GM18502 (cell line): Measurements from ENCODE around the gene PLXNB2.
"Not testable (repeated sequence)": the region's sequence is repeated elsewhere in the genome, so short reads cannot be mapped to it uniquely, and the experiment has no call there.

ENCODE experiments used
- ATAC-seq: cut with Tn5 transposase; IDR thresholded peaks from one replicate; pipeline ENCODE4 v1.9.1; 2021; ENCODE audit warnings: mild to moderate bottlenecking; ENCODE audit not compliant: unreplicated experiment, poor library complexity

PLXNB2 gene

DNA sequence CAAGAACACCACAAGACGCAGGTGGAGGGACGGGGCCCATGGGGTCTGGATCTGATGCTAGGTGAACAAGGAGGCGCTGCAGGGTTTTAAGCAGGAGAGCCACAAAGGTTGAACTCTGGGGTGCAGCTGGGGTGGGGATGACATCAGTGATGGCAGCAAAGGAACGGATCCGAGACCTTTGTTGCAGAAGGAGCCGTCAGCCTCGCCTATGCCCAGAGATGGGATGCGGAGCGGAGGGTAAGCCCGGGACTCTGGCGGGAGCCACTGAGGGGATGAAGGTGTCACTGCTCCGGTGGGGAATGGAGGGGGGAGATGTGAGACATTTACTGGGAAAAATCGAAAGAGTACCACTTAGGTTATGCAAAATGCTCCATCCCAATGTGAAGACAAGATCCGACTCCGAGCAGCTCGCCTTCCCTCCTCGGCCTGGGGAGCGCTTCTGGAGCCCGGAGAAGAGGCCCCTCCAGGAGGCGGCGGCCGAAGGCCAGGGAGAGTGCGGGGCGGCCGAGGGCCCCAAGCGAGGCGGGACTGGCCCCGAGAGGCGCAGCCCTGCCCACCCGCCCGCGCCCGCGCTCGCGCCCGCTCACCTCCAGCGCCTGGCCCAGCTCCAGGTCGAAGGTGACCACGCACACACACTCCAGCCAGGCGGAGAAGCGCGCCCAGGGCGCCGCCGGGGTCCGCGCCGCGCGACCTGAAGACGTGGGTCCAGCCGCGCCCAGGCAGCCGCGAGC, 18.9 kb upstream of the PLXNB2 start:
- ATAC-seq: no peak

DNA sequence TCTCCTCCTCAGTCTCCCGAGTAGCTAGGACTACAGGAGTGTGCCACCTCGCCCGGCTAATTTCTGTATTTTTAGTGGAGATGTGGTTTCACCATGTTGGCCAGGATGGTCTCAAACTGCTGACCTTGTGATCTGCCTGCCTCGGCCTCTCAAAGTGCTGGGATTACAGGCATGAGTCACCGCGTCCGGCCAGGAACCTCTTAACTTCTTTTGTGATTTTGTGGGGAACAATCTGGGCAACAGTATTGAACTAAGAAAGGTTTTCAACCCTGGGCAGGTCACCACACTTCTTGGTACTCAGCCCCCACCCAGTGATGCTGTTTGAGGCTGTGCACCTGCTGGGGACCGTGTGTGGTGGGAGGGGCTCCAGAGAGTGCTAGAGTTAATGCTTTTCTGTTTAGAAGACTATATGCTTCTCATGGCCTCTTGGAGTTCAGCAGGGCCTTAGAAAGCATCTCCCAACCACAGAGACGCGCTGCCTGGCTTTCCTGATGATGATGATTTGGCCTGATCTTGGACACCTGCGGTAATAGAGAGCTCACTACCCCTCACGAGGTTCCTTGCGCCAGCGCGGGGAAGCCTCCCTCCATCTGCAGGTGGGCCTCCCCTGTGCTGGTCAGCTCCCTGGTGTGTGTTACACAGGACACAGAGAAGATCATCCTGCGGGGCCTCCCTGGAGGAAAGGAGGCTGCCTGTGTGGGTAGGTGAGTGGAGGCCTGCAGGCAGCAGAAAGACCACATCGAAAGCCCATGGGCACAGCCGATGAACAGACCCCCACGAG, 18.2 kb upstream of the PLXNB2 start:
- ATAC-seq: no peak

DNA sequence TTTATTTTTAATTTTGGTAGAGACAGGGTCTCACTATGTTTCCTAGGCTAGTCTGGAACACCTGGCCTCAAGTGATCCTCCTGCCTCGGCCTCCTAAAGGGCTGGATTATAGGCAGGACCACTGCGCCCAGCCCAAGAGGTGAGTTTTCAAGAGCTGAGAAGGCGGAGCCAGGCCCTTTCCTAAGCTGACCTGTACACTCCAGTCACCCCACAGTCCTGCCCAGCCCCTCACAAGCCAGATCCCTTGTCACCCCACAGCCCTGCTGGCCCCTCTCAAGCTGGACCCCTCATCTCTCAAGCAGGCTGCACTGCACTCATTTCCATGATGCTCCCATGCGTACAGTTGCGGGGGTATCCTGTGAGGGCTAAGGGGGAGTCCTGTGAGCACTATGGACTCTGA, 16.5 kb upstream of the PLXNB2 start:
- ATAC-seq: no peak

DNA sequence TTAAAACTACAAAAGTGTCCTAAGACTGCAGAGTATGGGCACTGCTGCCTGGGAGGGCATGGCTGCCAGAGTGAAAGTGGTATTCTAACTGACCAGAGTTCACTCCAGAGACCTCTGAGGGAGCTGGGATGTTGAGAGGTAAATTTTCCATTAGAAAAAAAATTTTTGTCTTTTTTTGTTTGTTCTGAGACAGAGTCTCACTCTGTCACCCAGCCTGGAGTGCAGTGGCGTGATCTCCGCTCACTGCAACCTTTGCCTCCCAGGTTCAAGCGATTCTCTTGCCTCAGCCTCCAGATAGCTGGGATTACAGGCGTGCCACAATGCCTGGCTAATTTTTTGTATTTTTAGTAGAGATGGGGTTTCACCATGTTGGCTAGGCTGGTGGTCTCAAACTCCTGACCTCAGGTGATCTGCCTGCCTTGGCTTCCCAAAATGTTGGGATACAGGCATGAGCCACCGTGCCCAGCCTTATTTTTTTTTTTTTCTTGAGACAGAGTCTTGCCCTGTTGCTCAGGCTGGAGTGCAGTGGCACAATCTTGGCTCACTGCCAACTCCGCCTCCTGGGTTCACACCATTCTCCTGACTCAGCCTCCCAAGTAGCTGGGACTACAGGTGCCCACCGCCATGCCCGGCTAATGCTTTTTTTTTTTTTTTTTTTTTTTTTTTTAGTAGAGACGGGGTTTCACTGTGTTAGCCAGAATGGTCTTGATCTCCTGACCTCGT, 15.1 kb upstream of the PLXNB2 start:
- not testable (repeated sequence) for ATAC-seq

DNA sequence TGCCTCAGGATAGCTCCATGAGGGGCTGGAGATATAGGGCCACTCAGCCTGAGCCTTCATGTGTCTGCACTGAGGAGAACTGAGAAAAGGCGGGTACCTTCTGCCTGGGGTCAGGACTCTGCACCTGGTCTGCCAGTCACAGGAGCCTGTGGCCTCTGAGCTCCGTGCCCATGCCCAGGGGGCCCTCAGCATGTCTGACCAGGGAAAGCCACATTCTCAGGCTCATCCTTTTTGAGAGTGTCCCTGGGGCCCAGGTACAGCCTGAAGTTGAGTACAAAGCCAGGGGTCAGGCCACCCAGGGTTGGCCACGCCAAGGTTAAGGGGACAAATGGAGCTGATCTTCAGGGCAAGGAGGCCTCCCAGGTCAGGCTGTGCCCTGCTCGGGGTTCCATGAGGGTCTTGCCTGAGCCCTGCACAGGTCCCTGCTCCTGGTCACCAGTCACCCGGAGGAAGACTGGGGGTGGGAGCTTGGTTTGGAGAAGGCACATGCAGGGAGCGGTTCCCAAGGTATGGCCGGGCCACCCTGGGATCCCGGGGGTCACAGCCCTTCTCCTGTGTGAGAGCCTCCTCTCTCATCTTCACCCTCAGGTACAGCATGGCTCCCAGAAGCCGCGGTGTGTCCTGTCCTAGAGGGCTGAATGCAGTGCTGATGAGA, 13.4 kb upstream of the PLXNB2 start:
- no peak for ATAC-seq

DNA sequence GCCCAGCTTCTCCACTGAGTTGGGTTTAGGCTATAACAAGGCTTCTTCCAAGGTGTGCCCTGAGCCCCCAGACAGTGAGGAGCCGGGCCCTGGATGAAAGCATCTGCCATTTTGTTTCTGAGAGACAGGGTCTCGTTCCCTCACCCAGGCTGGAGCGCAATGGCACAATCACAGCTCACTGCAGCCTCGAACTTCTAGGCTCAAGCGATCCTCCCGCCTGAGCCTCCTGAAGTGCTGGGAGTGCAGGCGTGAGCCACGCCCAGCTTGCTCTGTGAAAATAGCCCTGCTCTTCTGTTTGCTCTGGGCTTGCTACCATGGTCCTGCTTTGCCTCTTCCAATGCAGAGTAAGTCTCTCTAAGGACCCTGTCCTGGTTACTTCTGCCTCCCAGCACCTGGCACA, 12.7 kb upstream of the PLXNB2 start:
- no peak for ATAC-seq

DNA sequence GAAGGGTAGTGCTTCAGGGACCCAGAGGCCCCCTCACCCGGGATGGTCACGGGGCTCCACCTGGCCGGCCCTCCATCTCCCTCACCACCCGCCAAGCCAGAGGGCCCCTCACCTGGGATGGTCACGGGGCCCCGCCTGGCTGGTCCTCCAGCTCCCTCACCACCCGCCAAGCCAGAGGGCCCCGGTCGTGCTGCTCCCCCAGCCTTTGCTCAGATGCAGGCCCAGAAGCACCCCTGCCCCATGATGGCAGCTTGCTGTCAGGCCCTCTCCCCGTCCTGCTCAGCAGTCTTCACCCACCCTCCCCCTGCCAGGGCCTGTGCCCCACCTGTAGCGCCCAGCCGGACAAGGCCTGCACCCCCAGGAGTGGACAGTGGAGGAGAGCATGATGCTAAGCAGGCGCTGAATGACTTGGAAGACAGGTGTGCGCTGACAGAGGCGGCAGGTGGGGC, 12.1 kb upstream of the PLXNB2 start:
- no peak for ATAC-seq

DNA sequence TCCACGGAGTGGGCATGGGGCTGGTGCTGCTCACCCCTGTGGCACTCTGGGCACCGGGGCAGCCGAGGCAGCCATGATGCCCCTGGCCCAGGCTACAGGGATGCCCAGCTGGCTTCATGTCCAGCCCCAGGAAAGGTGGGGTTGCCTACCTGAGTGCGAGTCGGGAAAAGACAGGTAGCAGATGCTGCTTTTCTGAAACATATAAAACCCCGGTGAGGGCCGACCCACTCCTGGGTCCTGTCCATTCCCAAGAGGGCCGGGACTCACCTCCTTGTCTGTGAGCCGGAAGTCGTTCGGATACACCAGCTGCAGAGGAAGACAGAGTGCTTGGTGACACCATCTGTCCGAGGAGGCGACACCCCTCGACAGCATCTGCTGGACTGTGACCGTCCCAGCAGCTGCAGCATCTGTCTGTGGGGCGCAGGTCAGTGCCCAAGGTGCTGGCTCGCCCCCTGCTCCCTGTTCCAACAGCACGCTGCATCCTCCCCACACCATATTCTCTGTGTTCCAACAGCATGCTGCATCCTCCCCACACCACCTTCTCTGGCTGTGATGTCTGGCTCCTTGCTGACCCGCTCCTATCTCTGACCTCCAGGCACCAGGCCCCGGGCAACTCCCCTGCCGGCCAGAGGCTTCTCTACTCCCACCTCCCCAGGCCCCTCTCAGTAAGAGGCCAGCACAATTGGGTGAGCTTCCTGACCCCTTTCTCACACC, 11.4 kb upstream of the PLXNB2 start:
- ATAC-seq: no peak

DNA sequence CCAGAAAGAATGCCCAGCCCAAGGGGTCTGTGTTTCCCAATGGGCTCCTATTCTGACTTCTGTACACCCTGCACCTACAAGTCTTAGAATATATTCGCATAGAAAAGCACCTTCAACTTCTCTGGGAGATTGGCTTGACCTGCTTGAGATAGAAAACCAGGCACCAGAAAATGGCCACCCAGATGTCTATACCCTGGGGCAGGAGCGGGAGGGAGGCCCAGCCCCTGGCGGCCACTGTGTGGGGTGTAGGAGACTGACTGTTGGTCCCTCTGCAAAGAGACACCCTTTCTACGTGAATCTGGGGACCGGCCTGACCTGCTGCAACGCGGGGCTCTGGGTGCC, 10.9 kb upstream of the PLXNB2 start:
- no peak for ATAC-seq

DNA sequence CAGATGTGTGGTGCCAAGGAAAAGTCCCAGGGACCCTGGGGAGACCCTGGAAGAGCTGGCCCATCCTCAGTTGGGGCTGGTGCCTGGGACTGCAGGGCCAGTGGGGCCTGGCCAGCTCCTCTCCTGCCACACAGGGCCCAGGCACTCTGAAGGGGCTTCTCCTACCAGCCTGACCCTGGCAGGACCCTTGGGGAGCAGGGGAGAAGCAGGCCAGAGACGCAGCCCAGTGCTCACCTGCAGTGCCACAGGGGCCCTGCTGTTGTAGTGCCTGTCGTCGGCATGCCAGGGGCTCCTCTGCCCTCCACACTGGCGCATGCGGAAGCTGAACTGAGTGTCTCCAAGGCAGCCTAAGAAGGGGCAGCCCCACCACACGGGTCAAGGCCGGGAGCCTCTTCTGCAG, 10.2 kb upstream of the PLXNB2 start:
- ATAC-seq: no peak

DNA sequence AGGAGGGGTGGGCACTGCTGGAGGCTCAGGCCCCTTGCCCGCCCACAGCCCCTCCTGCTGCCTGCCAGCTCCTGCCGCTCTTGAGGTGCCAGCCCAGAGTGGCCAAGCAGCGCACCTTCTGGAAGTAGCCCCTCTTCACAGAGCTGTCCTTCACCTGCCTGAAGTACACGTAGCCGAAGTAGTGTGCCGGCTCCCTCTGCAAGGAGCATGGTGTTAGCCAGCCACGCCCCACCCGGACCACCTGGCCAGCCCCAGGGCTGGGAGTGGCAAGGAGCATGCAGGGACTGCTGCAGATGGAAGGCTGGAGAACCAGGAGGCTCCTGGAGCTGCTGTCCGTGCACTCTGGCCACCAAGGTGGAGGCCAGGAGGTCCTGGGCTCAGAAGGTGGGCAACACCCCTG, 9.7 kb upstream of the PLXNB2 start:
- no peak for ATAC-seq

DNA sequence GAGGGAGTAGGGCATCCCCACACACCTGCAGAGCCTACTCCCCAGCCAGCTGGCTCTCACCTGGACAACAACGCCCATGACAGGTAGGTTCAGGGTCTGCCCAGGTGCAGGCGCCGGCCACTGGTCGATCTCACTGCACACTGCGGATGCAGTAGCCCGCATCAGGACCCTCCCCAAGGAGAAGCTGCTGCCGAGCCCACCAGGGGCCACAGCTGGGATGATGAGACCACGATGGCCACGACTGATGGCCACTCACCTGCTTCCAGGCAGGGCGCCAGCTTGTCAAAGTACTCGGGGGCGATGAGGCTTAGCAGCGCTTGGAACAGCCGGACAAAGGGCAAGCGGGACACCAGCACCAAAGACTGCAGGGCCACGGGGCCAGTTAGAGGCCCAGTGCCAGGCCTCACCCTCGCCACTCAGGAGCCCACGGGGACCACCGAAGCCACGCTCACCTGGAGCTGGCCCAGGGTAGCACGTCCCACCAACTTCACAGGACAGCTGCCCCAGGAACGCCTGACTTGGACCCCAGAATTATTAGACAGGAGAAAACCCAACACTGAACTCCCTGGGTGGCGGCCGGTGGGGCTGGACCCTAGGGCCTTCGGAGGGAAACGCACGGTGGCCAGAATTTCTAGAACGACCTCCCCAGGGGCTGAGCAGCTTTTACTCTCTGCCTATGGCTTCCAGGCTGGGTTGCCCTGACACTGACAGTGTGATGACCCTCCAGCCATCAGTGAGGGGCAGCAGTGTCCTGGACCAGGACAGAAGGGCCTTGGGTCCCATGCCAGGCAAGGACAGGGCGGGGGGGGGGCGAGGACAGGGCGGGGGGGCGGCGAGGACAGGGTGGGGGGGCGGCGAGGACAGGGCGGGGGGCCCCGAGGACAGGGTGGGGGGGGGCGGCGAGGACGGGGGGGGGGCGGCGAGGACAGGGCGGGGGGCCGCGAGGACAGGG, 8.9 kb upstream of the PLXNB2 start:
- no peak for ATAC-seq

DNA sequence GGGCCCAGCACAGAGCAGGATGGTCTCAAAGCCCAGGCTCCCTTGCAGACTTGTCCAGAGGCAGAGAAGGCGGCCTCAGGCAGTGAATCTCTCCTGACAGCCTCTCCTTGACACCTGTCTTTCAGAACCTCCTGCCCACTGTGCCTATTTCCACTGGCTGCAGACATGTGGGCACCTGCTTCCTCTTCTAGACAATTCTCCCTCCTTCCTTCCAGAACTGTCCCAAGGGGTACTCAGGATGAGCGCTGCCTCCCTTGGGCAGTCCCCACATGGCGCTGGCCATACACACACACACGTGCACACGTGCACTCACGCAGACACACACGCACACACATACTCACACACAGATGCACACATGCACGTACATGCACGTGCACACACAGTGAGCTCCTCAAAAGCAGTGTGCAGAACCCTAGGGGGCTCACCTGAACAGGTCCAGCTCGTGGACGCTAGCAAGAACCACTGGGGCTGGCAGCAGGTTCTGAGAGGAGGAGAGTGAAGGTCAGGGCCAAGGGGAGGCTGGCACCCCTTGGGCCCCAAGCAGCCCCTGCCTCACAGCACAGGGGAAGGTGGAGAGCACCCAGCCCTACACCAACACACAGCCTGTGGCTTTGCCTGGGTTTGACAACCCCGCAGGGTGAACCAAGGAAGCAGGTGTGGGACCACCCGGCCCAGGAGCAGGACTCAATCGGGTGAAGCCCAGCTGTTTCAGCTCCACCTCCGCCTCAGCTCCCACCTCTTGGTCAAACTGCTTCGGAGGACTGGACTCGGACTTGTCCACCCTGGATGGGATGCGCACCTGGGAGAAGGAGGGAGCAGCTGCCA, 8.1 kb upstream of the PLXNB2 start:
- ATAC-seq: no peak

DNA sequence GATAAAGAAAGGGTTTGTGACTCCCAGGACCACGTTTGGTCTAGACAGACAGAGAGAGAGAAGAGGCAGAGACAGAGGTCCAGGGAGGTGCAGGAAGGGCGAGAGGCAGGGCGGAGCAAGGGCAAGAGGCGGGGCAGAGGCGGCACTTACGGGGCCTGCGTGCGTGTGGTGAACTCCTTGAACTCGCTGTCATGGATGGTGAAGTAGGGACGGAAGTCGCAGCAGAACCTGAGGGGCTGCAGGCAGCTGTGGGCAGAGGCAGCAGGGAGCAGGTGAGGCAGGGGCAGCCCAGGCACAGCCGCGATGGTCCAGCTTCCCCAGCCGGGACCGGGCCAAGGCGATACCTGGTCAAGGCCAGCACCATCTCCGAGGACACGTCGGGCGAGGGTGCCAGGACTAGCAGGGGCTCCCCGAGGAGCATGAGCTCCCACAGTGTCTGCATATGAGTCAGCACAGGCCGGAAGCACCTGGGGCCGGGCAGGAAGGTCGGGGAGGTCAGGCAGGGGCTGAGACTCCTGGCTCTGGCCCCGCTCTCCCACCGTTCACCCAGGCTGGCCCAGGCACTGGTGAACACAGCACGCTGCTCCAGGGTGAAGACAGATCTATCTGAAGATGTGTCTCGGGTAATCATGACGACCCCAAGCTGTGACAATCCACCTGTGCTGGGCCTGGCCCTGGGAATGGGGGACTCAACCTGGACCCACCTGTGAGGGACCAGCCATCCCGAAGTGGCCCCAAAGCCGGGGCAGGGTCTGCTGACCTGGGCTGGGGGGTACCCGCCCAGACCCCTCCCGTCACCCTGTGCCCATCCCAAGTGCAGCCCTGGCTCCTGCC, 7.2 kb upstream of the PLXNB2 start:
- peak; percentile 73 for ATAC-seq

DNA sequence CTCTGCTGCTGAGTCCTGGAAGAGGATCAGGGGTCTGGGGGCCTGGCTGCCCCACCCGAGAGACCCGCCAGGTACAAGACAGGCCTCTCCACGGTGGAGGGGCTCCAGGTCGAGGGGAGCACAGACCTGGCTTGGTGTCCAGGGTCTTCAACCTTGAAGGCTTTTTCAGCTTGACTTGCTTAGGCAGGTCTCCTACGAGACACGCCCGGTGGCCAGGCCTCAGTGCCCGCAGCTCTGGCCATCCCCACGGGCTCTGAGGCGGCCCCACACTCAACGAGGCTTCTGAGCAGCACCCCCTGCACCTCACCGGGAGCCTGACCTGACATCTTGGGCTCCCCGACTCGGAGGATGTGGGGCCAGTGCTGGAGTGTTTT, 6.6 kb upstream of the PLXNB2 start:
- ATAC-seq: peak; percentile 19

DNA sequence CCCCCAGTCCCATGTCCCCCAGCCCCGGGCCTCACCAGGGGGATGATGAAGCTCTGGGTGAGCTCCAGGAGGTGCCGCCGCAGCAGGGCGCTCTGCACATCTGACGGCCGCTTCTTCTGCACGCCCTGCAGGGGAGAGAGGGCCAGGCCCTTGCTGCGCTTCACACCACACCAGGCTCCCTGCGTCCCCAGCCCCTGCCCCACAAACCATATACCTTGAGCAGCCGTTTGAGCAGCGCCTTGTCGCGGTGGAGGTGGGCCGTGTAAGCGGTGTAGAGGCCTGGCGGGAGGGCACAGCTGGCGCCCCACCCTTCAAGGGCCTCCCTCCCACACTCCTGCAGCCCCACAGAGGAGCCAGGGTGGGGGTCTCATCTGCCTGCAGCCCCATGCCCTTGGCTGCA, 6.2 kb upstream of the PLXNB2 start:
- no peak for ATAC-seq

DNA sequence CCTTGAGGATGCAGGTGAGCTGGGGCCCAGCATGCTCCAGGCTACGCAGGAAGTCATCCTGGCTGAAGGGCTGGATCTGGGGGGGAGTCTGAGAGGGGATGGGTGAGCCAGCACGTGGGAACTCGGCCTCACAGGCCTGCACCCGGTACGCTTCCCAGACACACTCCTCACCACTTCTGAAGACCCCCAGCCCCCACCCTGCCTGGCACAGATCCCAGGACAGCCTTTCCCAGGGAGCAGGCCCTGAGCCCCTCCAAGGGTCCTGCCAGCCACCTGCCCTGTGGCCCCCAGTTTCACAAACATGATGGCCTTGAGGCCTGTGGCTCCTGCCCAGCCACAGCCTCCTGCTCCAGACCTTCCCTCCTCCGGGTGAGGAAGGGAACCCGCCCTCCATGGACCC, 5.6 kb upstream of the PLXNB2 start:
- no peak for ATAC-seq

DNA sequence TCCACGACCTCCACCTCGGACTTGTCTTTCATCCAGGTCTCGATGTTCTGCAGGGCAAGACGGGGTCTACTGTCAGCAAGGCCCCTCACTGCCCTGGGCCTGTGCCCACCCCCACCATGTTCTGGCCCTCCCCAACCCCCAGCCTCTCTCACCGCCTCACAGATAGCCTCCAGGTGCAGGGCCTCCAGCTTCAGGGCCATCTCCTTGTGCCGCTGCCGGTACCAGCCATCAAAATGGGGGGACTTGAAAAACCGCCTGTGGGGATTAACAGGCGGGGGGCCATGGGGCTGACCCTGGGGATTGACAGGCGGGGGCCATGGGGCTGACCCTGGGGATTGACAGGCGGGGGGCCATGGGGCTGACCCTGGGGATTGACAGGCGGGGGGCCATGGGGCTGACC, 4.9 kb upstream of the PLXNB2 start:
- ATAC-seq: no peak
